ENCODE measurements around the gene SLC35F1.

- TF ChIP-seq CTCF (IDR thresholded peaks at IDR 0.05) (no peak), EZH2 (IDR thresholded peaks at IDR 0.05; ENCODE audit: borderline replicate concordance, insufficient read depth, low read depth, low read length, poor library complexity, severe bottlenecking) (no peak)
Measured at GRCh38 chr6:117932676-117933075, 25.6 kb downstream of the SLC35F1 start.
